Hematopoietic multipotent progenitor cell treated with erythropoietin and hydrocortisone succinate and interleukin-3 and kit ligand, for 6 days (in vitro differentiated cells): ENCODE data around the gene CGNL1.

Experiments
- DNase-seq: peaks from one replicate; pipeline ENCODE4 v3.0.0-alpha.2; 2015

CGNL1 gene

DNA sequence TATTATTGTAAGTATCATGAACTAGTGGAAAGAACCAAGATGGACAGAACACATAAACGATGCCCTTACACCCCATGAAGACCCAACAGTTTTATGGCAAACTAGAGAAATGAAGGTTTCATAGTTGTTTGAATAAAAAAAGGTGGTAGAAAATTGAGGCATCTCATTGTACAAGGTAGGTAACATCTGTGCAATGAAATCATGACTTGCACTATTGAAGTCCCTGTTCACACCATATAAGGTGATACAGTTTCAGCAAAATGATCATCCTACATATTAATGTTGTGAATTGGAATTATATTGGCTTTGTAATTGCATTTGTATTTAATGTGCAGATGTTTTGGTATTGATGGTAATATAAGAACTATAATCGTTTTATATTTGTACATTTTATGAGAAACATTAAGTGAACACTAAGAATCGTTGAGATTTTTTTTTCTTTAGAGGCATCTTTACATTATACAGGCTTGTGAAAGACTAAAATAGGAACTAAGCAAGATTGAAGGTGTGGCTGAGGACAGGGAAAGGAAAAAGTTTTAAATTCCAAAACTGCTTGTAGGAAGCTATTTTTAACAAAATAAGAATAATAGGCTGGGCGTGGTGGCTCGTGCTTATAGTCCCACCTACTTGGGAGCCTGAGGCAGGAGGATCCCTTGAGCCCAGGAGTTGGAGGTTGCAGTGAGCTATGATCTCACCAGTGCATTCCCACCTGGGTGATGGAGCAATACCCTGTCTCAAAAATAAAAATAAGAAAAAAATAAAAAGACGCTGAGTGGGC is 48.5 kb downstream of the CGNL1 start:
- no peak for DNase-seq

DNA sequence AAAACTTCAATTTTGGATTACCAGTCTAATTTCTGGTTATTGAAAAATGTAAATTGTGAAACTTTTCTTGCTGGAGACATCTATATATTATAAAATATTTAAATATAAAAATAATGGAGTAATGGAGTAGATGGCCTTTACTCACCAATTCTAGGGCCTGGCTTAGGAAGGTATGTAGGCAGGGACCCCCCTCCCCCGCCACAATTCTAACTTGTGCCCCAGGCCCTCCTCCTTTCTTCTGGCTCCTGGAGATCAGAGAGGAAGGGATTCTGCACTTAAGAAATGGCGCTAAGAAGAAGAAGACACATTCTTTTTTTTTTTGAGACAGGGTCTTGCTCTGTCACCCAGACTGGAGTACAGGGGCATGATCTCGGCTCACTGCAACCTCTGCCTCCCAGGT is 49.5 kb downstream of the CGNL1 start:
- no peak for DNase-seq

DNA sequence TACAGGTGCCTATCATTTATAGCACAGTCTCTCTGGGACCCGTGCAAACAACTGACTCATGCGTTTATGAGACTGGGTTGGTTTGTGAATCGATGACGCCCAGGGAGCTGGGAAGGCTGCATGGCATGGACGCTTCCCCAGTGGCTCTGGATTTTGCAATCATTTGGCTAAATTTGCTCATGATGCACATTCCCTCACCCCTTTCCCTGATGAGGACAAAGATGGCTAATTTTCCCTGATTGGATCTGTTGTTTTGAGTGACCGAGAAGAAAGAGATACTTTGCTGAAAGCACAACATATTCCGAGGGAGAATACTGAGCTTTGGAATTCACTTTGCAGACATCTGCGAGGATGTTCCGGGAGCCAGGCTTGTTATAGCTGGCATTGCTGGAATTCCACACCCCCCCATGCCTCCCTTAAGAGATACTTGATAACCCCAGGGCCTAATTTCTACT is 51.1 kb downstream of the CGNL1 start:
- no peak for DNase-seq

DNA sequence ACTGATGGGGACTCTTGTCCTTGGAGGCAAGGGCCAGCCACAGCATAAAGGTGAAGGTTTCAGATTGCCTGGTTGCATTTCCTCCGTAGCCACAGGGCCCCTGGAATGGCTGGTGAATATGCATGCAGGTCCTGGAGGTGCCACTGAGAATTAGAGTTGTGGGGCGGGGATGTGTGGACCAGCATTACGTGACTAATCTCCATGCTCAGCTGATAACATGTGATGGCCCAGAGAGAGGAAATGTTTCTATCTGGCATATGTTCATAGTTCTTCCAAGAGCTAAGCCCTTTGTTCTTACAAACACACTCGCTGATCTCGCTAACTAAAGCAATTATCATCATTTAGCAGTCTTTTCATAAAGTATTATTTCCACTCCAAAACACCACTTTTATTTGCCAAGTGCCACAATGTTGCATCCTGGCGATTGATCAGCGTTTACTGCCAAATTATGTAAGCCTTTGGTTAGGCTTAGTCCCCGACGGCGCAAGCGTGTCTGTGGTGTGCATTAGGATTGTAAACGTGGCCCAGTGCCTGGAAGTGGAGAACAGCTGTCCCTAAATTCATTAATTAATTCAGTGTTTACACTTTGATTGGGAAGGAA is 55.9 kb downstream of the CGNL1 start:
- no peak for DNase-seq

DNA sequence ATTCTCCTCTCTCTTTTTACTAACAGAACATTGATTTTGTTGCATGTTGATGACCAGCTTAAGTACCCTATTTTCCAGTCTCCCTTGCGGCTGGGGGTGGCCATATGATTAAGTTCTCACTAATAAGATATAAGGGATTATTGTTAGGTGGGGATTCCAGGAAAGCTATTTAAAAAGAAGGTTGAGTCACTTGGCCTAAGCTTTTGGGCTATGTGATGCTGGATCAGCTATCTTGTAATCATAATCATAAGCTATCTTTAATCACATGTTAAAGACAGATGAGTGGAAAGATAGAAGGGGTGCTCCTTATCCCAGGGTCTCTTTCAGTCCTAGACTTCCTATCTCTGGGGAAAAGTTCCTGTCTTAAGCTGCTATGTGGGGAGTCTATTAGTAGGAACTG is 59.9 kb downstream of the CGNL1 start:
- DNase-seq, result no peak

DNA sequence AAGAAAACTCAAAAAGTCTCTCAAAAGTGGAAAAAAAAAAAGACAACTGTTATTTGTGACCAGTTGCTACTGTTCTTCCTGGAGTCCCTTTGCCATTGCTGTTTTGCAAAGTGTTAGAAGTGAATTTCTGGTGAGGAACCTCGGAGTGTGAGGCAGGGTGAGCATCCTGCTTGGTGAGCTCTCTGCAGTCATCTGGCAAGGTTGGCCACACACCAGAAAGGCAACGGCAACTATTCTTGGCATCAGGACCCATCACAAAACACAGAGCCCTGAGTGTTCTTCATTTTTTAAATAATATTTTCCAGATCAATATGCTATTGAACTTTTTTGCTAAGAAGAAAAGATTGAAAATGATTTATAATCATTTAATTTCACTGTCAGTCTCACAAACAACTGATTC is 60.7 kb downstream of the CGNL1 start:
- no peak for DNase-seq

DNA sequence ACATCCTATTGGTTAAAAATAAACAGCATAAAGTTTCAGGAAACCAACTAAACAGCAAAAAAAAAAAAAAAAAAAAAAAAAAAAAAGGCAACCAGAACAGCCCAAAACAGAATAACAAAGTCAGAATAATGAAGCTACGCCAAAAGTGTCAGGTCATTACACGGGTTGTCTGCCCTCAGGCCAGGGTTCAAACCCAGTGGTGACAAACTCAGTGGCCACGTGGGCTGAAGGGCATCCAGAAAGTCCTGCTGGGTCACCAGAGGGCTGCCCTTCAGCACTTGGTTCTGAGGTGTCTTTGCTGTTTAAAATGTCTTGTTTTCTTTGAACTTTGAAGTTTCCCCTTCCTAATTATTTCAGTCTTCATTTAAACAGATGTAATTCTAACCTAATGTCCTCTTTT is 61.3 kb downstream of the CGNL1 start:
- no peak for DNase-seq

DNA sequence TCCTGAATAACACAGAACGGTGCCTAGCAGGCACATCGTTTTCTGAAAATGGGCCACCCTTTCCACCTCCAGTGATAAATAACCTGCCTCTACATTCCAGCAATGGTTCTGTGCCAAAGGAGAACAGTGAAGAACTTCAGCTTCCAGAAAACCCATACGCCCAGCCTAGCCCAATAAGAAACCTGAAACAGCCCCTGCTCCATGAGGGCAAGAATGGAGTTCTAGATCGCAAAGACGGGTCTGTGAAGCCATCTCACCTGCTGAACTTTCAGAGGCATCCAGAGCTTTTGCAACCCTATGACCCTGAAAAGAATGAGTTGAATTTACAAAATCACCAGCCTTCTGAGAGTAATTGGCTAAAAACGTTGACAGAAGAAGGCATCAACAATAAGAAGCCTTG is 61.9 kb downstream of the CGNL1 start:
- no peak for DNase-seq

DNA sequence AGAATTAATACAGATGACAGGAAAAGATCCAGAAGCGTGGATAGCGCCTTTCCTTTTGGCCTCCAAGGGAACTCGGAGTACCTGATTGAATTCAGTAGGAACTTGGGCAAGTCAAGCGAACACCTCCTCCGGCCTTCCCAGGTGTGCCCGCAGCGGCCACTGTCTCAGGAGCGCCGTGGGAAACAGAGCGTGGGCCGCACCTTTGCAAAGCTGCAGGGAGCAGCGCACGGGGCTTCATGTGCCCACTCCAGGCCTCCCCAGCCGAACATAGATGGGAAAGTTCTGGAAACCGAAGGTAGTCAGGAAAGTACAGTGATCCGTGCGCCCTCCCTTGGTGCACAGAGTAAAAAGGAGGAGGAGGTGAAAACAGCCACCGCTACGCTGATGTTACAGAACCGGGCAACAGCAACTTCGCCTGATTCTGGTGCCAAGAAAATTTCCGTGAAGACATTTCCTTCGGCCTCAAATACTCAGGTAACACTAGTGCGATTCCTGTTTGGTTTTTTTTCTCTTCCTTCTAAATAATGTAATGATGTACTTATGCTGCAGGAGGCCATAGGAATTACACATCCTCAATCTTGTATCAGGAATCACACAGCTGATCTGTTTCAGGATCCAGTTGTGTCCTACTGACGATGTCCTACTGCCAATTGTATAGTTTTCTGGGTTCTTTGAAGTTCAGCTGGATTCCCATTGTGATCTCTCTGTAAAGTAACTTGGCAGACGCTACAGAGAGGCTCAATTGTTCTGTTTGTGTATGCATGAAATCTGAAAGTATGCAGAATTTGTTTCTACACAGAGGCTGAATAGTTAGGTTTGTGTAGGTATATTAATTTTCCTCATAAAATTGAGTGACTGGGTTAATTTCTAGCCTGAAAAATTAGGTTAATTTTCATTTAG is 63.1 kb downstream of the CGNL1 start:
- no peak for DNase-seq

DNA sequence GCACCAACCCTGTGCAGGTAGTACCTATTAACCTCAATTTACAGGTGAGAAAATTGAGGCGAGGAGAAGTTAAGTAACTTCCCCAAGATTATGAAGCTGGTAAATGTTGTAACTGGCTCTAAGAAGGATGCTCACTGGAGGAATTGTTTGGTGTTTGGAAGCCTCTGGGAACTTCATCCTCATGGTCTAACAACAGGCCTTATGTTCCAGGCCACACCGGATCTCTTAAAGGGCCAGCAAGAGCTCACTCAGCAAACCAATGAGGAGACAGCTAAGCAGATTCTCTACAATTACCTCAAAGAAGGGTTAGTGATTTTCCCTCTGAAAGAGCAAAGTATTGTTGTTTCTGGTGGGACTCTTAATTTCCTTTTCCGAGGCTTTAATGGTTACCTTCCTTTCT is 63.9 kb downstream of the CGNL1 start:
- no peak for DNase-seq

DNA sequence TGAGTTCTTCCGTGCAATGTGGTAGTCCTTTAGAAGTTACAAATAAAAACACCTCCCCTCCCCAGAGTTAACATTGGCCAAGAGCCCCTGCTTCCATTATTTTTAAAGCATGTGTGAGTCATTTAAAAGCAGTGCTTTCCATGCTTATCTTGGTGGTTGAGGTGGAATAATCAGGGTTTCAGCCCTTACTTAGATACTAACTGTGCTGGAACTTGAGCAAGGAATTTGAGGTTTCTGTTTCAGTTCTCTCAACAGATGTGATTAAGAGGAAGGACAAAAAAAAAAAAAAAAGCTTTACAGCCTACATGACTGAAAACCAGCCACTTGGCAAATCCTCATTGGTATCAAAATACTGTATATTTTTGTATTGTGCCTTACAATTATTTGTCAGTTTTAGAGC is 64.5 kb downstream of the CGNL1 start:
- DNase-seq, result peak; percentile 10

DNA sequence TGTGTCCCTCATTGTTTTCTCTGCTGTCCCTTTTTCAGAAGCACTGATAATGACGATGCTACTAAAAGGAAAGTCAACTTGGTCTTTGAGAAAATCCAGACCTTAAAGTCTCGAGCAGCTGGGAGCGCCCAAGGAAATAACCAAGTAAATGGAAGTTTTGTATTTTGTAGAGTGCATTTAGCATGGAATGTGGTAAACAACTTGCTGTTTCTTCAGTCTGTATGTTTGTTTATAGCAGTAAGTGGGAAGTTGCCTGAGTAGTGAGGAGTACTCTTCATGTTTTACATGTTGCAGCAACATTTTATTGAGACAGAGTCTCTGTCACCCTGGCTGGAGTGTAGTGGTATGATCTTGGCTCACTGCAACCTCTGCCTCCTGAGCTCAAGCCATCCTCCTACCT is 66.0 kb downstream of the CGNL1 start:
- no peak for DNase-seq

DNA sequence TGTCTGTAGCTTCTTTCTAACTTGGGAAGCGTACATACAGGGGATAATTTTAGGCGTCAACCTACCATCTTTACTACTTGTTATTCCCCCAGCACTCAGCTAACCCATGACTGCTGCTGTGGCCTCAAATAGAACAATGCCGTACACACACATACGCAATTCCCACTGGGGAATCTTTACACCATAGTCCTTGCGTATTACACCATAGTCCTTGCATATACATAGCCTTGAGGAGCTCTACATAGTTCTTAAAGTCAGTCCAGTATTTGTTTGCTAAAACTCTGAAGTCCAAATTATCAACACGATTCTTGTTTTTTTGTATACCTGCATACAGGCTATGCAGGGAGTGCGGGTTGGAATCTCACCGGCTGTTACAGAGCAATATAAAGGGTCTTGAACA is 67.2 kb downstream of the CGNL1 start:
- no peak for DNase-seq

DNA sequence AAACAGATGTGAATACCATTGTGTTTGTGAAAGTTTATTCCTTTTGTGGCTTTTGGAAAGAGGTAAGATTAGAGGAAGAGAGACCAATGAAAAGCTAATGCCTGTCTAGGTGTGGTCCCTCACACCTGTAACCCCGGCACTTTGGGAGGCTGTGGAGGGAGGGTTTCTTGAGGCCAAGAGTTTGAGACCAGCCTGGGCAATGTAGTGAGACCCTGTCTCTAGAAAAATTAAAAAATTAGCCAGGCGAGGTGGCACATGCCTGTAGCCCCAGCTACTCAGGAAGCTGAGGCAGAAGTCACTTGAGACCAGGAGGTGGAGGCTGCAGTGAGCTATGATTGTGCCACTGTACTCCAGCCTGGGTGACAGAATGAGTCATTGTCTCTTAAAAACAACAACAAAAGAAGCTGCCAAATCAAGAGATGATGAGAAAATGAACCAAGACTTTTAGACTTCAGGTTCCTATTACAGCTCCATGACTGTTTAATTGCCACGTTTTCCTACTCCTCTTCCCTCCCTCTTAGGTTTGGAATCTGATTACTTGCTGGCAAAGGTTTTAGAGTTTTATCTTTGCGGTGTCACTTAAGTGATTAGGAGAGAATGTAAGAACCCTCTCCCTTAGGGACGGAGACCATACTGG is 68.7 kb downstream of the CGNL1 start:
- DNase-seq, result no peak

DNA sequence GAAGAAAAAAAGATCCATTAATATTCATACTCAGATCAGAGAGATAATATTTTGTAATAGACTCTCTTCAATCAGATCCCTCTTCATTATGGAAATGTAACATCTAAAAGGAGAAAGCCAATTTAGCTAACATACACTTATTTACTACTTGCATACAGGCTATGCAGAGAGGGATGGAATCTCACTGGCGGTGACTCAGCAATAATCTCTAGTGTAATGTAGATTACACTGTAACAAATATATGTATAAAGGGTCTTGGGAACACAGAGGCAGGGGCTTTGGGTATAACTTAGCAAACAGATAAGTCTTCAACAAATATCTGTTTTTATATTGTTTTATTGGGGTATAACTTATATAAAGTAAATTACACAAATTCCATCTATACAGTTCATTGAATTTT is 69.6 kb downstream of the CGNL1 start:
- peak; percentile 39 for DNase-seq

DNA sequence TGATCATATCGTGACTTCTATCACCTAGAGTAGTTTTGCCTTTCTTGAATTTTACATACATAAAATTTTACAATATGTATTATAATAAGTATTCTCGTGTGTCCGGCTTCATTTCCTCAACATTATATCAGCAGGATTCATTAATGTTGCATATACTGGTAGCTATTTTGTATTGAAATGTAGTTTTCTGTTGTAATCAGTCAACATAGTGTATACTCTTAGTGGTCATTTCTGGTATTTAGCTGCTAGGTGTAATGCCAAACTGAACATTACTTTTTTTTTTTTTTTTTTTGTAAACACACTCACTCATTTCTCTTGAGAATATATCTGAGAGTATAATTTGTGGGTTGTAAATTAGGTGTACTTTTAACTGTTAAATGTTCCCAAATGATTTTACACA is 70.1 kb downstream of the CGNL1 start:
- no peak for DNase-seq

DNA sequence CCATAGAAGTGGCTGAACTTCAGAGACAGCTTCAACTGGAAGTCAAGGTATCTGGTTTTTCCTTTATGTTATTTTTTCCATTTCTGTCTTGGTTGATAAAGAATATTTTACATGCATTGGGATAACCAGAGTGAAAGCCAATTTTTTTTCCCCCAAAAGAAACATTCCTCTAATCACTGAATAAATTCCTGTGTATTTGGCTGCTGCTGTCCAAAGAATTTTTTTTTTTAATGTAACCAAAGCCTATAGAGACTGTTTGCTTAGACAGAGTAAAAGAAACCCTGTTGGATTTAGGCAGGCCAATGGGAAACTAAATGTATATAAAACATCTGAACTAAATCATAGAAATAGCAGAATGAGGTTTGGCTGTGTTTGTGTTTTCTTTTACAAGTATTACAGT is 75.2 kb downstream of the CGNL1 start:
- DNase-seq, result no peak

DNA sequence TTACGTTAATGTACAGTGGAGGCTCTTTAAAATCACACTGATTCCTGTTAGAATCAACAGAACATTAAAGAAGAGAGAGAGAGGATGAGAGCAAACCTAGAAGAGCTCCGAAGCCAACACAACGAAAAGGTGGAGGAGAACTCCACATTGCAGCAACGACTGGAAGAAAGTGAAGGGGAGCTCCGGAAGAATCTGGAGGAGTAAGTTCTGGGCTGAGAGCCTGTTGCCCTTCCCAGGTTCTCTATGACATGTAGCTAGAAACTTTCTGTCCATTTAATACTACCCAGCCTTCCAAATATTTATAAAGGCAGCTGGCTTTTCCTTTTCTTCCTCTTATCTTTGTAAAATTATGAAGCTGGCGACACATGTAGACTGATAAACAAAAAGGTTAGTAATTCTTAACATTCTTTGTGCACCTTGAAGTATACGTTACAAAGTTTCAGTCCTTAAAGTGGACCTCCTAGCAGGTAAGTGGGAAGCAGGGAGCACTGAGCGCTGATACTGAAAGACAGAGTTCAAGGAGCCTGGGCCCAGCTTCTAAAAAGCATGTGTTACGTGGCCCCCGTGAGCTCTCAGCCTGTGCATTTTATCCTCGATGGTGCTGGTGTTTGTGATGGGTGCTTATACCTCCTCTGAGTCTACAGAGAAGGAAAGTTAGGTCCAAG is 75.9 kb downstream of the CGNL1 start:
- DNase-seq, result no peak

DNA sequence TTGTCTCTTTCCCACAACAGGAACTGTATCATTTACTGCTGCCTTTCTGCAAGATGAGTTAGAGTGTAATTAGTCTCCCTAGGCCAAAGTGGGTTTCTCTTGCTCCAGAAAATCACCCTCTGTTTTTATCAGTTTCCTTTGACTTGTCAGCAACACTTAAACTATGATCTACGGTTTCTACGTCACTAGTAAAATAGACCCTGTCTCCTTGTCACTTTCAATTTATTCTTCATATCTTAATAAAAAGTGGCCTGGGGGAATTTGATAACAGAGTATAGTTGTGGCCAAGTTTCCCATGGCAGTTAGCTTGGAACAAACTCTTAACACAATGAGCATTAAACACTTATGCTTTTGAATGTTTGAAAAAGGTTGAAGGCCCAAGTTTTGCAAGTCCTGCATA is 79.6 kb downstream of the CGNL1 start:
- peak; percentile 65 for DNase-seq

DNA sequence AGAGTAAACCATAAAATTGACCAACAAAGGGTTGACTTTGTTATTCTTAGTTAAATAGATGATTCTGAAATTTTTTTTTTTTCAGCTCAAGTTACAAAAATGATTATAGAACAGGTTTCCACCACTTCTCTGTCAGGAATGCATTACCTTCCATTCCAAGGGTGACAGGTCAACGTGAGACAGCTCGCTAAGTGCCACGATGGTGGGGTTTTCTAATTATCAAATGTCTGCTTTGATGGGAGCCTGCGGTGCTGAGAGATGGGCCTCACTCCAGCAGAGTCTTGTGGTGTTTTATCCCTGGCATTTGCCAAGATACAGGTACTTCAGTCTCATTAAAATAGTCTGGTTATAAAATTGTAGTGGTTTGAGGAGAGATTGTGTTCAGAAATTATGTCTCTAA is 80.3 kb downstream of the CGNL1 start:
- no peak for DNase-seq

DNA sequence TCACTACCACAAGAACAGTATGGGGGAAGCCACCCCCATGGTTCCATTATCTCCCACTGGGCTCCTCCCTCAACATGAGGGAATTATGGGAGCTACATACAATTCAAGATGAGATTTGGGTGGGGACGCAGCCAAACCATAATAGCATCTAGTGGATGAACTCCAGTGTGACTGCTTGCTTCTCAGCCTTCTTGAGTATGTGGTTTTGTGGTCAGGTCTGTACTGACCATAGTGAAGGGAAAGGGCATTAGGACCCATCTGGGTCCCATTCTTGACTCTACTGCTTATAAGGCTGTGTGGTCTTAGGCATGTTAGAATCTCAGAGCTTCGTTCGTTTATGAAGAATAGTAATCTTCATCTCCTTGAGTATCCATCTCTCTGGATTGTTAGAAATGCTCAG is 81.4 kb downstream of the CGNL1 start:
- DNase-seq, result peak; percentile 11

DNA sequence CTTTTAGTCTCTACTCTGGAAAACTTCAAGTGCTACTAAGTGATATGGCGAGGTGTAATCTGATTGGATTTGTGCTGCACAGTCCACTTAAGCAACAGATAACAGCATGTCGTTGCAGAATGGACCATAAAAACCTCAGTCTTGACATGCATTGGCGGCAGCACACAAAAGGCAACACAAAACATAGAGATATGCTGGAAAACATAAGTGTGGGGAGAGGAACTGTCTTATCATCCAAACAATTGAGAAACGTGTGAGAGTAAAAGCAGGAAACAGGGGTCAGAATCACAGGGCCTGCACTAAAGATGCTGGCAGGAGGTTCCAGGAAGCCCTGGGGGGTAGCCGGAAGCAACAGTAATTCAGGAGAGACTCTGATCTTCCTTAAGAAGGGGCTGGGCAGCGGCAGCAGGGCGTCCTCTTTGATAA is 82.1 kb downstream of the CGNL1 start:
- DNase-seq, result peak; percentile 14
